Measurements from ENCODE around the gene LCOR.
"Not testable (repeated sequence)": the region's sequence is repeated elsewhere in the genome, so short reads cannot be mapped to it uniquely, and the experiment has no call there.

The LCOR gene

GRCh38 chr10:96831867-96832720 lies at the start of gene LCOR:
TSS of gene LCOR (plus strand) at chr10:96832298. CDS start at chr10:96949058, 116,760 bp downstream.
- no peak for FAIRE-seq
- peak; percentile 84 for TF ChIP-seq POLR2A (IDR thresholded peaks at IDR 0.05; ENCODE audit: low read depth, low read length)

GRCh38 chr10:96784253-96784652 lies 47.8 kb upstream of the LCOR start:
- FAIRE-seq (no peak), DNase-seq (ENCODE audit: insufficient read length, low spot score) (no peak)
- no peak for TF ChIP-seq POLR2A (IDR thresholded peaks at IDR 0.05; ENCODE audit: low read depth, low read length)

More at GRCh38 chr10:96831867-96832720, at the start of gene LCOR:
- peak; percentile 93 for DNase-seq (ENCODE audit: insufficient read length, low spot score)

GRCh38 chr10:96789571-96790108 lies 42.5 kb upstream of the LCOR start:
- no peak for DNase-seq (ENCODE audit: insufficient read length, low spot score)
- TF ChIP-seq POLR2A (IDR thresholded peaks at IDR 0.05; ENCODE audit: low read depth, low read length), result no peak

GRCh38 chr10:96791902-96792301 lies 40.2 kb upstream of the LCOR start:
- DNase-seq (ENCODE audit: insufficient read length, low spot score) (no peak), FAIRE-seq (no peak)
- TF ChIP-seq POLR2A (IDR thresholded peaks at IDR 0.05; ENCODE audit: low read depth, low read length), result no peak

More at GRCh38 chr10:96789571-96790108, 42.5 kb upstream of the LCOR start:
- FAIRE-seq, result no peak

GRCh38 chr10:96794836-96795733 lies 37.0 kb upstream of the LCOR start:
- TF ChIP-seq POLR2A (IDR thresholded peaks at IDR 0.05; ENCODE audit: low read depth, low read length), result no peak
- FAIRE-seq, result no peak
- DNase-seq (ENCODE audit: insufficient read length, low spot score), result no peak

- DNase-seq (ENCODE audit: insufficient read length, low spot score) (no peak), FAIRE-seq (no peak)
- TF ChIP-seq POLR2A (IDR thresholded peaks at IDR 0.05; ENCODE audit: low read depth, low read length), result no peak
Observed at GRCh38 chr10:96797485-96797884, 34.6 kb upstream of the LCOR start.

GRCh38 chr10:96803288-96803664 lies 28.8 kb upstream of the LCOR start:
- TF ChIP-seq POLR2A (IDR thresholded peaks at IDR 0.05; ENCODE audit: low read depth, low read length), result no peak
- FAIRE-seq, result no peak
- no peak for DNase-seq (ENCODE audit: insufficient read length, low spot score)

GRCh38 chr10:96814264-96814663 lies 17.8 kb upstream of the LCOR start:
- TF ChIP-seq POLR2A (IDR thresholded peaks at IDR 0.05; ENCODE audit: low read depth, low read length), result no peak
- DNase-seq (ENCODE audit: insufficient read length, low spot score) (no peak), FAIRE-seq (peak; percentile 99)

GRCh38 chr10:96818971-96819370 lies 13.1 kb upstream of the LCOR start:
- DNase-seq (ENCODE audit: insufficient read length, low spot score); FAIRE-seq: not testable (repeated sequence)

GRCh38 chr10:96820765-96821164 lies 11.3 kb upstream of the LCOR start:
- TF ChIP-seq POLR2A (IDR thresholded peaks at IDR 0.05; ENCODE audit: low read depth, low read length), result no peak
- no peak for FAIRE-seq
- no peak for DNase-seq (ENCODE audit: insufficient read length, low spot score)

- no peak for TF ChIP-seq POLR2A (IDR thresholded peaks at IDR 0.05; ENCODE audit: low read depth, low read length)
- DNase-seq (ENCODE audit: insufficient read length, low spot score) (no peak), FAIRE-seq (no peak)
Observed at GRCh38 chr10:96826438-96826837, 5.7 kb upstream of the LCOR start.

GRCh38 chr10:96828609-96829008 lies 3.5 kb upstream of the LCOR start:
- DNase-seq (ENCODE audit: insufficient read length, low spot score) (no peak), FAIRE-seq (no peak)
- no peak for TF ChIP-seq POLR2A (IDR thresholded peaks at IDR 0.05; ENCODE audit: low read depth, low read length)

- TF ChIP-seq POLR2A (IDR thresholded peaks at IDR 0.05; ENCODE audit: low read depth, low read length), result no peak
- DNase-seq (ENCODE audit: insufficient read length, low spot score) (no peak), FAIRE-seq (no peak)
Observed at GRCh38 chr10:96829029-96829773, 2.9 kb upstream of the LCOR start.
